Sigmoid colon (tissue), 4 donors: ENCODE measurements around the gene TFF1.

Experiments used
- CTCF ChIP-seq, 4 experiments: fragments of 450-650 bp in 3 of 4; fragments of 200-600 bp in 1 of 4; IDR thresholded peaks; one replicate each; pipeline ENCODE4 v1.5.1; 2016 to 2019; ENCODE audit warnings: antibody characterized with exemption in 4 of 4, mild to moderate bottlenecking in 3 of 4, moderate library complexity in 2 of 4
- EP300 ChIP-seq, 4 donors: sonication (generic); formaldehyde crosslinking; IDR thresholded peaks; one replicate each; pipeline ENCODE4 v1.6.1; 2017; ENCODE audit warnings: antibody characterized with exemption in 4 of 4
- POLR2A ChIP-seq, 2 donors: fragments of 450-650 bp; IDR thresholded peaks; one replicate each; pipeline ENCODE4 v1.6.1; 2016; ENCODE audit warnings: antibody characterized with exemption in 2 of 2, mild to moderate bottlenecking in 2 of 2, moderate library complexity in 2 of 2
- POLR2AphosphoS5 ChIP-seq, 4 donors: sonication (generic); formaldehyde crosslinking; IDR thresholded peaks; one replicate each; pipeline ENCODE4 v1.6.1; 2017; ENCODE audit warnings: antibody characterized with exemption in 4 of 4

- TF ChIP-seq CTCF (IDR thresholded peaks at IDR 0.05) (no peak), EP300 (IDR thresholded peaks at IDR 0.05) (no peak), POLR2A (IDR thresholded peaks at IDR 0.05) (no peak), POLR2AphosphoS5 (IDR thresholded peaks at IDR 0.05) (no peak)
Observed at GRCh38 chr21:42411891-42412635, 45.7 kb upstream of the TFF1 start.
